ENCODE data around the gene CCNY. TPM values are rescaled to one million over a fixed set of nuclear protein-coding genes. Genes with fewer than 3 reads are reported as not detected.
"Not testable (repeated sequence)": the region's sequence is repeated elsewhere in the genome, so short reads cannot be mapped to it uniquely, and the experiment has no call there.

Gene CCNY
- total RNA-seq, 1 experiment from 2014 or later = 44.2 TPM

GRCh38 chr10:35382096-35382495 is 45.8 kb downstream of the CCNY start:
- no peak for DNase-seq (ENCODE audit: low read depth)

GRCh38 chr10:35384265-35384868 is 48.1 kb downstream of the CCNY start:
- DNase-seq (ENCODE audit: low read depth) = no peak

- DNase-seq (ENCODE audit: low read depth) = peak; percentile 53
These were observed 50.4 kb downstream of the CCNY start for GRCh38 chr10:35386594-35387174.

- DNase-seq (ENCODE audit: low read depth) = peak; percentile 54
These were observed 51.5 kb downstream of the CCNY start for GRCh38 chr10:35387768-35388167.

GRCh38 chr10:35388197-35388596 is 51.9 kb downstream of the CCNY start:
- DNase-seq (ENCODE audit: low read depth) = no peak

GRCh38 chr10:35388682-35389081 is 52.4 kb downstream of the CCNY start:
- no peak for DNase-seq (ENCODE audit: low read depth)

- DNase-seq (ENCODE audit: low read depth) = no peak
These were observed 54.0 kb downstream of the CCNY start for GRCh38 chr10:35390161-35390840.

GRCh38 chr10:35390843-35391152 is 54.5 kb downstream of the CCNY start:
- DNase-seq (ENCODE audit: low read depth) = no peak

- DNase-seq (ENCODE audit: low read depth) = no peak
These were observed 55.0 kb downstream of the CCNY start for GRCh38 chr10:35391153-35391953.

GRCh38 chr10:35391954-35392262 is 55.6 kb downstream of the CCNY start:
- DNase-seq (ENCODE audit: low read depth) = no peak

GRCh38 chr10:35392482-35393228 is 56.3 kb downstream of the CCNY start:
- DNase-seq (ENCODE audit: low read depth) = no peak

- DNase-seq (ENCODE audit: low read depth) = no peak
These were observed 58.1 kb downstream of the CCNY start for GRCh38 chr10:35394411-35394851.

GRCh38 chr10:35394934-35395333 is 58.6 kb downstream of the CCNY start:
- no peak for DNase-seq (ENCODE audit: low read depth)

GRCh38 chr10:35396560-35397434 is 60.5 kb downstream of the CCNY start:
- DNase-seq (ENCODE audit: low read depth) = no peak

- no peak for DNase-seq (ENCODE audit: low read depth)
These were observed 61.6 kb downstream of the CCNY start for GRCh38 chr10:35397953-35398352.

- DNase-seq (ENCODE audit: low read depth) = peak; percentile 35
These were observed 62.0 kb downstream of the CCNY start for GRCh38 chr10:35398355-35398754.

GRCh38 chr10:35398908-35399307 is 62.6 kb downstream of the CCNY start:
- DNase-seq (ENCODE audit: low read depth) = no peak

GRCh38 chr10:35399414-35400009 is 63.2 kb downstream of the CCNY start:
- DNase-seq (ENCODE audit: low read depth) = no peak

- no peak for DNase-seq (ENCODE audit: low read depth)
These were observed 64.4 kb downstream of the CCNY start for GRCh38 chr10:35400595-35401268.

GRCh38 chr10:35403491-35403890 is 67.2 kb downstream of the CCNY start:
- DNase-seq (ENCODE audit: low read depth) = not testable (repeated sequence)
